GM12874 (cell line): ENCODE results near the gene WNT7B.

ENCODE experiments used
- CTCF ChIP-seq: IDR thresholded peaks from 2 replicates; pipeline ENCODE4 v1.5.1; 2011; ENCODE audit warnings: low read depth, mild to moderate bottlenecking, control low read depth, low read length, moderate library complexity; ENCODE audit not compliant: insufficient read depth

Gene WNT7B

DNA sequence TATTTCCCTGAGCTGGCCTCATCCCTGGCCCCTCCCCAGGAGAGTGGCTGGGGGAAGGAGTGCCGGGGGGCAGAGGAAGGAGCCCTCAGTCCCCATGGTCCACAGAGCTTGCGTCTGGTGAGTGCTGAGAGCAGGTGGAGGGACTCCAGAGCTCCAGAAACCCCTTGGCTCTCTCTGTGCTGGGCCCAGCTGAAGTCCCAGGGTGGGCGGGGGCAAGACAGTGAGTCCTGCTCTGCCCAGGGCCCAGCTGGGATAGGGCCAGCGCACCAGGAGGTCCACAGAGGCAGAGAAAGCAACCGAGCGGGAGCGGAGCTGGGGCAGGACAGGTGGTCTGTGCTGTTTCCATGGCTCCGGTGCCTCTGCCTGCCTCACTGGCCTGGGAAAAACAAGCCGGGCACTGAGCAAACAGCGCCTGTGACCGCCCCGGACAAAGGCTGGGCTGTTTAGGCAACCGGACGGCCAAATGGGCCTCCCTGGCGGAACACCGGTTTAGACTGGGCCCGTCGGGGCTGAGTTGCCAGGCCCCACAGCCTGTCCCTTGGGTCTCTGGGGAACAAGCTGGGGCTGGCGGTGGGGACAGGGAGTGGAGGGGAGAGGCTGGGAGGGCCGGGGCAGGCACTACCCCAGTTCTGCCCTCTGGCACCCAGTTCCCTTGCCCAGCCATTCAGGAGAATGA lies 34.1 kb upstream of the WNT7B start:
- no peak for TF ChIP-seq CTCF

GRCh38 chr22:46010207-46010867 lies 33.4 kb upstream of the WNT7B start:
- TF ChIP-seq CTCF = no peak

- TF ChIP-seq CTCF = no peak
Measured at GRCh38 chr22:46009730-46010129, 32.8 kb upstream of the WNT7B start.

DNA sequence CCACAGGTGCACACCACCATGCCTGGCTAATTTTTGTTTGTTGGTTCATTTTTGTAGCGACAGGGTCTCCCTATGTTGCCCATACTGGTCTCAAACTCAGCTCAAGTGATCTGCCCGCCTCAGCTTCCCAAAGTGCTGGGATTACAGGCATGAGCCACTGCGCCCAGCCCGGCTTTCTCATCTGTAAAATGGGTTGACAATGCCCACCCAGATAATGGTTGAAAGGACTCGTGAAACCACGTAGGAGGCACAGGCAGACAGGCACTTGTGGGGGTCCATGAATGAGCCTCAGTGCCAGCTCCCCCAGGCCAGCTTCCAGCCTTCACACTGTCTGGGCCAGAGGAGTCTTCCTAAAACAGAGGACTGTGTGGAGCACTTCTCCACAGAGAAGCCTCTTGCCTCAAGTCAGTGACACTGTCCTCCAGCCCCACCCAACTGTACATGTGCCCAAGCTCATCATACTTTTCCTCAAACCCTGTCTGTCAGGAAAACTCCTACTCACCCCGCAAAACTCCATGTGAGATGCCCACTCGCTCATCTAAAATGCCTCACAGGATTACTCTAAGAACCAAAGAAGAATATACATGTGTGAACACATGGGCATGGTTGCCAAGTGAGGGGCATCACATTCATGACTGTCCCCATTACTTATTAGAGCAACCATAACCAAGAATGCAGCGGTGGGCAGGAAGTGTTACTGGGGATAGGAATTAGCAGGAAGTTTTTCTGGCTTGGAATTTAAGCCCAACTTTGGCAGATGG lies 32.1 kb upstream of the WNT7B start:
- TF ChIP-seq CTCF = no peak

- TF ChIP-seq CTCF = no peak
Measured at GRCh38 chr22:46008291-46008690, 31.3 kb upstream of the WNT7B start.

- TF ChIP-seq CTCF = no peak
Measured at GRCh38 chr22:46007848-46008261, 30.9 kb upstream of the WNT7B start.
